ENCODE data around the gene SLC7A8. TPM values are rescaled to one million over a fixed set of nuclear protein-coding genes. Genes with fewer than 3 reads are reported as not detected.

Gene SLC7A8
- total and polyA plus RNA-seq, 2 donors = 3.2 to 15.0 TPM

GRCh38 chr14:23145794-23146350 is 37.6 kb downstream of the SLC7A8 start:
- H3K9me3 ChIP-seq (ENCODE audit: control insufficient read depth in 2 of 2, insufficient read depth in 1 of 2, low read length in 1 of 2) = no peaks in the 10 kb centered on the region
- DNase-seq (ENCODE audit: low read depth in 6 of 9, low spot score in 9 of 9) = no peak
- no peak overlapping the region for H3K27ac ChIP-seq (ENCODE audit: low read depth in 1 of 2, low read length in 1 of 2)
- peaks cover 0 to 5% of the 10 kb centered on the region in 2 donors for H3K27me3 ChIP-seq (ENCODE audit: control insufficient read depth in 2 of 2, insufficient read depth in 1 of 2, low read length in 1 of 2)
- H3K4me3 ChIP-seq (ENCODE audit: low read length in 2 of 2) = no peak overlapping the region
- 96% methylated on average over 4 of the region's 4 CpGs for WGBS
- H3K4me1 ChIP-seq (ENCODE audit: control insufficient read depth in 2 of 2, insufficient read depth in 2 of 2, low read length in 2 of 2) = no peaks in the 10 kb centered on the region
- no peaks in the 10 kb centered on the region for H3K36me3 ChIP-seq (ENCODE audit: control insufficient read depth in 2 of 2, insufficient read depth in 2 of 2, low read length in 1 of 2)

GRCh38 chr14:23143911-23144310 is 39.5 kb downstream of the SLC7A8 start:
- Histone ChIP-seq H3K4me1 (ENCODE audit: control insufficient read depth in 2 of 2, insufficient read depth in 2 of 2, low read length in 2 of 2) (no peaks in the 10 kb centered on the region), H3K36me3 (ENCODE audit: control insufficient read depth in 2 of 2, insufficient read depth in 2 of 2, low read length in 1 of 2) (no peaks in the 10 kb centered on the region), H3K4me3 (ENCODE audit: low read length in 2 of 2) (no peak overlapping the region), H3K9me3 (ENCODE audit: control insufficient read depth in 2 of 2, insufficient read depth in 1 of 2, low read length in 1 of 2) (no peaks in the 10 kb centered on the region), H3K27me3 (ENCODE audit: control insufficient read depth in 2 of 2, insufficient read depth in 1 of 2, low read length in 1 of 2) (peaks cover 0 to 3% of the 10 kb centered on the region in 2 donors), H3K27ac (ENCODE audit: low read depth in 1 of 2, low read length in 1 of 2) (no peak overlapping the region)
- 100% methylated on average over 1 of the region's 1 CpG for WGBS
- DNase-seq (ENCODE audit: low read depth in 6 of 9, low spot score in 9 of 9) = no peak

- Histone ChIP-seq H3K4me3 (ENCODE audit: low read length in 2 of 2) (no peak overlapping the region), H3K36me3 (ENCODE audit: control insufficient read depth in 2 of 2, insufficient read depth in 2 of 2, low read length in 1 of 2) (no peaks in the 10 kb centered on the region), H3K27me3 (ENCODE audit: control insufficient read depth in 2 of 2, insufficient read depth in 1 of 2, low read length in 1 of 2) (peaks cover 0 to 3% of the 10 kb centered on the region in 2 donors), H3K27ac (ENCODE audit: low read depth in 1 of 2, low read length in 1 of 2) (no peak overlapping the region), H3K4me1 (ENCODE audit: control insufficient read depth in 2 of 2, insufficient read depth in 2 of 2, low read length in 2 of 2) (no peaks in the 10 kb centered on the region), H3K9me3 (ENCODE audit: control insufficient read depth in 2 of 2, insufficient read depth in 1 of 2, low read length in 1 of 2) (no peaks in the 10 kb centered on the region)
- DNase-seq (ENCODE audit: low read depth in 6 of 9, low spot score in 9 of 9) = no peak
- WGBS = 93% methylated on average over 4 of the region's 4 CpGs
Measured at GRCh38 chr14:23142826-23143225, 40.6 kb downstream of the SLC7A8 start.

- no peaks in the 10 kb centered on the region for H3K36me3 ChIP-seq (ENCODE audit: control insufficient read depth in 2 of 2, insufficient read depth in 2 of 2, low read length in 1 of 2)
- H3K4me1 ChIP-seq (ENCODE audit: control insufficient read depth in 2 of 2, insufficient read depth in 2 of 2, low read length in 2 of 2) = no peaks in the 10 kb centered on the region
- H3K27ac ChIP-seq (ENCODE audit: low read depth in 1 of 2, low read length in 1 of 2) = no peak overlapping the region
- no peaks in the 10 kb centered on the region for H3K27me3 ChIP-seq (ENCODE audit: control insufficient read depth in 2 of 2, insufficient read depth in 1 of 2, low read length in 1 of 2)
- no peaks in the 10 kb centered on the region for H3K9me3 ChIP-seq (ENCODE audit: control insufficient read depth in 2 of 2, insufficient read depth in 1 of 2, low read length in 1 of 2)
- 94% methylated on average over 7 of the region's 7 CpGs for WGBS
- DNase-seq (ENCODE audit: low read depth in 6 of 9, low spot score in 9 of 9) = no peak
- no peak overlapping the region for H3K4me3 ChIP-seq (ENCODE audit: low read length in 2 of 2)
Measured at GRCh38 chr14:23141706-23142444, 41.6 kb downstream of the SLC7A8 start.

GRCh38 chr14:23140371-23140770 is 43.1 kb downstream of the SLC7A8 start:
- Histone ChIP-seq H3K9me3 (ENCODE audit: control insufficient read depth in 2 of 2, insufficient read depth in 1 of 2, low read length in 1 of 2) (no peaks in the 10 kb centered on the region), H3K36me3 (ENCODE audit: control insufficient read depth in 2 of 2, insufficient read depth in 2 of 2, low read length in 1 of 2) (no peaks in the 10 kb centered on the region), H3K27ac (ENCODE audit: low read depth in 1 of 2, low read length in 1 of 2) (no peak overlapping the region), H3K27me3 (ENCODE audit: control insufficient read depth in 2 of 2, insufficient read depth in 1 of 2, low read length in 1 of 2) (no peaks in the 10 kb centered on the region), H3K4me1 (ENCODE audit: control insufficient read depth in 2 of 2, insufficient read depth in 2 of 2, low read length in 2 of 2) (no peaks in the 10 kb centered on the region), H3K4me3 (ENCODE audit: low read length in 2 of 2) (no peak overlapping the region)
- WGBS = 97% methylated on average over 6 of the region's 6 CpGs
- no peak for DNase-seq (ENCODE audit: low read depth in 6 of 9, low spot score in 9 of 9)

- Histone ChIP-seq H3K36me3 (ENCODE audit: control insufficient read depth in 2 of 2, insufficient read depth in 2 of 2, low read length in 1 of 2) (no peaks in the 10 kb centered on the region), H3K9me3 (ENCODE audit: control insufficient read depth in 2 of 2, insufficient read depth in 1 of 2, low read length in 1 of 2) (no peaks in the 10 kb centered on the region), H3K27me3 (ENCODE audit: control insufficient read depth in 2 of 2, insufficient read depth in 1 of 2, low read length in 1 of 2) (no peaks in the 10 kb centered on the region), H3K27ac (ENCODE audit: low read depth in 1 of 2, low read length in 1 of 2) (no peak overlapping the region), H3K4me1 (ENCODE audit: control insufficient read depth in 2 of 2, insufficient read depth in 2 of 2, low read length in 2 of 2) (no peaks in the 10 kb centered on the region), H3K4me3 (ENCODE audit: low read length in 2 of 2) (no peak overlapping the region)
- 97% methylated on average over 2 of the region's 2 CpGs for WGBS
- DNase-seq (ENCODE audit: low read depth in 6 of 9, low spot score in 9 of 9) = no peak
Measured at GRCh38 chr14:23139874-23140273, 43.6 kb downstream of the SLC7A8 start.

- no peak for DNase-seq (ENCODE audit: low read depth in 6 of 9, low spot score in 9 of 9)
- 95% methylated on average over 6 of the region's 6 CpGs for WGBS
Measured at GRCh38 chr14:23137813-23138535, 45.5 kb downstream of the SLC7A8 start.

GRCh38 chr14:23137192-23137812 is 46.2 kb downstream of the SLC7A8 start:
- no peak for DNase-seq (ENCODE audit: low read depth in 6 of 9, low spot score in 9 of 9)
- Histone ChIP-seq H3K27ac (ENCODE audit: low read depth in 1 of 2, low read length in 1 of 2) (no peak overlapping the region), H3K4me1 (ENCODE audit: control insufficient read depth in 2 of 2, insufficient read depth in 2 of 2, low read length in 2 of 2) (no peaks in the 10 kb centered on the region), H3K27me3 (ENCODE audit: control insufficient read depth in 2 of 2, insufficient read depth in 1 of 2, low read length in 1 of 2) (no peaks in the 10 kb centered on the region), H3K9me3 (ENCODE audit: control insufficient read depth in 2 of 2, insufficient read depth in 1 of 2, low read length in 1 of 2) (no peaks in the 10 kb centered on the region), H3K36me3 (ENCODE audit: control insufficient read depth in 2 of 2, insufficient read depth in 2 of 2, low read length in 1 of 2) (no peaks in the 10 kb centered on the region), H3K4me3 (ENCODE audit: low read length in 2 of 2) (no peak overlapping the region)
- WGBS = 94% methylated on average over 11 of the region's 11 CpGs

More at GRCh38 chr14:23137813-23138535, 45.5 kb downstream of the SLC7A8 start:
- no peaks in the 10 kb centered on the region for H3K36me3 ChIP-seq (ENCODE audit: control insufficient read depth in 2 of 2, insufficient read depth in 2 of 2, low read length in 1 of 2)
- no peak overlapping the region for H3K27ac ChIP-seq (ENCODE audit: low read depth in 1 of 2, low read length in 1 of 2)
- no peaks in the 10 kb centered on the region for H3K27me3 ChIP-seq (ENCODE audit: control insufficient read depth in 2 of 2, insufficient read depth in 1 of 2, low read length in 1 of 2)
- no peaks in the 10 kb centered on the region for H3K9me3 ChIP-seq (ENCODE audit: control insufficient read depth in 2 of 2, insufficient read depth in 1 of 2, low read length in 1 of 2)
- H3K4me1 ChIP-seq (ENCODE audit: control insufficient read depth in 2 of 2, insufficient read depth in 2 of 2, low read length in 2 of 2) = no peaks in the 10 kb centered on the region
- H3K4me3 ChIP-seq (ENCODE audit: low read length in 2 of 2) = no peak overlapping the region
